ENCODE data around the gene CASKIN2. TPM values are rescaled to one million over a fixed set of nuclear protein-coding genes. Genes with fewer than 3 reads are reported as not detected.

CASKIN2 gene
- total RNA-seq, 1 experiment from 2014 or later, result 37.0 TPM

DNA sequence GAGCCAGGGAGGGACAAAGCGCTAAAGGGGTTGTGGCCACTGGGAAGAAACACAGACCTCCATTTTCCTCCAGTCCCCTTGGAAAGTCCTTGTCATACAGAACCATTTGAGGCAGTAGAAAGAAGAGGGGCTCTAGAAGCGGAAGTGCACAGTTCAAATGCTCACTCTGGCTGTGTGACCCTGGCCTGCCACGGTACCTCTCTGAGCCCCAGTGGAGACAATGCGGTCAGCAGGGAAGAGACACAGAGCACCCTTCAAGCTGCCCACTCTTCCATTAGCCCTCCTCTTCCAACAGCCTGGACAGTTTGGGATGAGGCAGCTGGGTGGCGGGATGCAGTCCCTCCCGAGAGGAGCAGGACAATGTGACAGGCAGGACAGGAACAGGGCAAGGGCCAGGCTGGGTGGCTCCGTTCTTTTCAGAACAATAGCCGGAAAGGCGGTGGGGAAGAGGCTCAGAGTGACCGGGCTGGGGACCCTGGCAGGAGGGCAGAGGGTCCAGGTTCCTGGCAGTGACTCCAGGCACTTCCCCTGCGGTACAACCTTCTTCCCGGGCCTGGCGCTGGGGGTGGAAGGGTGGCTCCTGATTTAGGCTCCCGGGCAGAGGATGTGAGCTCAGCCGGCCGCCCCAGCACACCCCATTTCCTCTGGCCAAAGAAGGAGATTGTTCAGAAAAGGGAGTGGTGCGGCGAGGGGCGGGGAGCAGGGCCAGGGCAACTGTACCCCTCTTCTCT is 5.6 kb downstream of the CASKIN2 start:
- Histone ChIP-seq H2BK5ac (ENCODE audit: insufficient read length, low read length) (no peak overlapping the region), H3K9me3 (ENCODE audit: control insufficient read depth, low read depth, low read length) (no peaks in the 10 kb centered on the region), H4K20me1 (ENCODE audit: control insufficient read depth, insufficient read depth, insufficient read length) (no peaks in the 10 kb centered on the region), H3T11ph (ENCODE audit: low read length) (no peak overlapping the region), H3K18ac (ENCODE audit: insufficient read length, low read depth, low read length) (no peak overlapping the region), H3K79me2 (ENCODE audit: insufficient read depth, low read length) (no peaks in the 10 kb centered on the region; the same call in 1 of the 2 replicates), H2AFZ (ENCODE audit: low read length) (no peak overlapping the region), H2BK120ac (ENCODE audit: low read depth, low read length, poor library complexity, severe bottlenecking) (no peak overlapping the region), H3K79me1 (ENCODE audit: insufficient read depth, low read depth, low read length, poor library complexity, severe bottlenecking) (no peaks in the 10 kb centered on the region), H2BK12ac (ENCODE audit: insufficient read length, low read depth, low read length) (no peak overlapping the region), H3K23me2 (ENCODE audit: insufficient read length, low read depth, low read length, poor library complexity, severe bottlenecking) (peaks cover 4% of the 10 kb centered on the region), H2BK15ac (ENCODE audit: low read depth, low read length) (no peak overlapping the region), H3K27ac (ENCODE audit: insufficient read length, low read depth, low read length) (no peak overlapping the region), H4K8ac (replicated peaks; ENCODE audit: insufficient read length, low read depth, low read length) (no peak overlapping the region), H2AK5ac (ENCODE audit: insufficient read length, low read length) (no peak overlapping the region), H3K4me1 (ENCODE audit: insufficient read depth, low read length) (no peaks in the 10 kb centered on the region), H3K9ac (ENCODE audit: extremely low read depth, insufficient read length, low read length) (no peak overlapping the region), H3K4ac (ENCODE audit: low read depth, low read length) (no peak overlapping the region), H3K4me2 (ENCODE audit: insufficient read depth, insufficient read length, low read length) (no peak overlapping the region), H2BK20ac (ENCODE audit: low read depth, low read length, poor library complexity, severe bottlenecking) (no peak overlapping the region), H4K91ac (ENCODE audit: insufficient read length, low read depth, low read length) (no peak overlapping the region), H3K14ac (ENCODE audit: insufficient read depth, low read length) (no peak overlapping the region), H3K23ac (ENCODE audit: insufficient read length, low read depth, low read length) (no peak overlapping the region), H3K27me3 (ENCODE audit: insufficient read depth, low read length) (no peaks in the 10 kb centered on the region), H4K5ac (ENCODE audit: insufficient read length, low read depth, low read length) (no peak overlapping the region), H3K56ac (ENCODE audit: insufficient read length, low read depth, low read length) (no peak overlapping the region)
- no peak for DNase-seq
- TF ChIP-seq CTCF (conservative IDR thresholded peaks at IDR 0.05), result no peak
- Mint-ChIP-seq H3K4me3 (no peak overlapping the region), H3K9me3 (no peaks in the 10 kb centered on the region), H3K36me3 (ENCODE audit: insufficient read depth in 1 of 3, low read depth in 3 of 3) (peaks cover 4 to 48% (median 36%) of the 10 kb centered on the region in 3 experiments; a peak in 6 of 7 replicates), H3K27ac (peak overlapping the region in 2 of 3 experiments; percentile 22 to 28; a peak in 3 of 7 replicates), H3K4me1 (peaks cover 4 to 10% of the 10 kb centered on the region in 2 experiments; a peak in 3 of 4 replicates), H3K27me3 (ENCODE audit: low read depth) (no peaks in the 10 kb centered on the region)
- no CpG with 5 or more reads among the region's 19 CpGs for WGBS (ENCODE audit: extremely low coverage, insufficient read length, low lambda C conversion rate)
